Renal cortex interstitium (tissue), 11 donors: ENCODE results near the gene CCDC146. TPM values are rescaled to one million over a fixed set of nuclear protein-coding genes. Genes with fewer than 3 reads are reported as not detected.
"Not testable (repeated sequence)": the region's sequence is repeated elsewhere in the genome, so short reads cannot be mapped to it uniquely, and the experiment has no call there.

ENCODE experiments used
- DNase-seq, 11 donors: peaks; one replicate each; pipeline ENCODE4 v3.0.0-alpha.2; 2013; ENCODE audit warnings: low read depth in 9 of 11, low spot score in 4 of 11; ENCODE audit errors: extremely low read depth in 1 of 11
- polyA plus RNA-seq, 3 donors: library from polyadenylated mRNA; unstranded; fragments of 120-200 nt; gene quantifications; one replicate each; pipeline ENCODE4 v1.2.1, GENCODE V29; 2013; ENCODE audit not compliant: insufficient read length in 3 of 3

Gene CCDC146
- polyA plus RNA-seq, 3 donors = 20.4 to 34.4 (median 24.1) TPM

- no peak for DNase-seq
These were observed 139.9 kb downstream of the CCDC146 start for GRCh38 chr7:77262316-77262715.

GRCh38 chr7:77265666-77266065 is 143.3 kb downstream of the CCDC146 start:
- no peak for DNase-seq

DNA sequence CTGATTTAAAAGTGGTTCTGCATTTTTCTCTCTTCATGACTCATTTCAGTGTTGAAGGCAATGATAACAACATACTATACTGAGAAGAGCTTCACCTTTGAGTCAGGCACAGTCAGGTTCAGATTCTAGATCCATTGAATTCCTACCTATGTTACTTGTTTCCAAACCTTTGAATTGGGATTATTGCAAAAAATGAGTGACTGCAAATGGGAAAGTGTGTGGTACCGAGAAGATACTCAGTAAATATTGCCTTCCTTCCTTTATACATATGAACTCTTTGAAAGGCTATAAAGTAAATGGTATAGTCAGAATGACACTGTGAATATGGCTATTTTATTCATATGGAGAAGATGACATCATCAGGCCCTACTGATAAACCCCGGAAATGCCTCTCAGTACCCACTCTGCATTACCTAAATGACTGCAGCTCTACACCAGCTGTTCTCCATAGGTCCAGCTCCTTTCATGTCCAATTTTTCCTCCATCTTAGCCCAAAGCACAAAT is 143.9 kb downstream of the CCDC146 start:
- no peak for DNase-seq

- no peak for DNase-seq
These were observed 147.1 kb downstream of the CCDC146 start for GRCh38 chr7:77269360-77270093.

DNA sequence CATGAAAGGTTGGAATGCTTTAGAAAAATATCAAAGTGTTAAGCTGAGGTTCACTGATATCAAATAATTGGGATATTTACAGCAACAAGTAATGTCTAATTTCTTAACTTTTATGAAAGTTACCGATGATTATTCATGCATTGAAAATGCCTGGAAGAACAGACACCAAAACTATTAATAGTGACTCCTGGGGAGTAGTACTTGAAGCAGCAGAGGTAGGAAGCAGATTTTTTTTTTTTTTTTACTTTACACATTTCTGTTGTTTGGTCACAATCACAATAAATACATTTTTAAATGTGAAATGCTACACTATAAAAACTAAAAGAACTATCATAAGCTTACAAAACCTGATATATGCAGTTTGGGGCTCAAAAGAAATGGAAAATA is 147.7 kb downstream of the CCDC146 start:
- DNase-seq = no peak

GRCh38 chr7:77271766-77272165 is 149.4 kb downstream of the CCDC146 start:
- DNase-seq = no peak

- not testable (repeated sequence) for DNase-seq
These were observed 153.2 kb downstream of the CCDC146 start for GRCh38 chr7:77275663-77276062.

- no peak for DNase-seq
These were observed 153.7 kb downstream of the CCDC146 start for GRCh38 chr7:77276120-77276519.

DNA sequence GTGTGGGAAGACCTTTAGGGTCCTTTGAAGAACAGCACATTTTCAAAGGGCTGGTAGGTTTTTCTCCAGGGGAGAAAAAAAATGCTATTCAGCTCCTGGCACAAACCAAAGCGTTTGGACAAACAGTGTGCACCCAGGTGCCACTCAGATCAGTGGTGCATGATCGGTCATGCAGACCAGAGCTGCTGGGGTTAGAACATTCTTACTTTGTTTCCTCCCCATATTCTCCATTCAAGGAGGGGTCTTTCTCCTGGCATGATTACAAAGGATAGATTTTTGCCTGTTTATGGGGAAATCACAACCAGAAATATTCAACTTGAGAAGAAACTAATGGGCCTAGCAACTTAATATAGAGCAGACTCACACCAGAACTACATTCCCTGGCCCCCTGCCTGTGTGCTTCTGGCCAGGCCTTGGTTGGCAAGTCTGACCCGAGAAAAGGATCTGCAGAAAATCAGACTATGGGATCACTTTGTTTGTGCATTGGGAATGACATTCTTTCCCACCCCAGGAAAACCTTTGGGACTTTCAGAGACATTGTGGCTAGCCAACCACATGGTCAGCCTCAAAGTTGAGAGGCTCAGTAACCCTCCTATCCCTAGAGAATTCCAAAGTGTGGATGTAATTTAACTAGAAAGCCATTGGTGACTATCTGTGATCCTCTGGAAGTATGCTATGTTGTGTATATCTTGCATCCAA is 159.5 kb downstream of the CCDC146 start:
- no peak for DNase-seq

- DNase-seq = no peak
These were observed 160.5 kb downstream of the CCDC146 start for GRCh38 chr7:77282897-77283296.

DNA sequence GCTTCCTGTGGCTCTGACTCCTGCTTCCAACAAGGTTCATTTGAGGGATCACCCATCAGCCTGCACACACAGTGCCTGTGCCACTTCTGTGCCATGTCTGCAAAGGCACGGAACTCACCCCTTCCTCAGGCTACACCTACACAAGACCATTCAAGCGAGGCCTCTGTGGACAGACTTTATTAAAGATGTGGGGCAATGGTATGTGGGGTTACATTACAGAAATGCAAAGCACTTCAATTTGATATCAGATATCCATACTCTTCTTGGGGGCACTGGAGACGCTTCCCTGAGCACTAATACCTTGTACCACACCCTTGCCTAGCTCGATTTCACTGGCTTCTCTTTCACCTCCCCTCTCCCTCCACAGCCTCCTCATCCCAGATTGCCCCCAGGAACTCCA is 161.6 kb downstream of the CCDC146 start:
- DNase-seq = no peak

- no peak for DNase-seq
These were observed 162.2 kb downstream of the CCDC146 start for GRCh38 chr7:77284616-77285015.

DNA sequence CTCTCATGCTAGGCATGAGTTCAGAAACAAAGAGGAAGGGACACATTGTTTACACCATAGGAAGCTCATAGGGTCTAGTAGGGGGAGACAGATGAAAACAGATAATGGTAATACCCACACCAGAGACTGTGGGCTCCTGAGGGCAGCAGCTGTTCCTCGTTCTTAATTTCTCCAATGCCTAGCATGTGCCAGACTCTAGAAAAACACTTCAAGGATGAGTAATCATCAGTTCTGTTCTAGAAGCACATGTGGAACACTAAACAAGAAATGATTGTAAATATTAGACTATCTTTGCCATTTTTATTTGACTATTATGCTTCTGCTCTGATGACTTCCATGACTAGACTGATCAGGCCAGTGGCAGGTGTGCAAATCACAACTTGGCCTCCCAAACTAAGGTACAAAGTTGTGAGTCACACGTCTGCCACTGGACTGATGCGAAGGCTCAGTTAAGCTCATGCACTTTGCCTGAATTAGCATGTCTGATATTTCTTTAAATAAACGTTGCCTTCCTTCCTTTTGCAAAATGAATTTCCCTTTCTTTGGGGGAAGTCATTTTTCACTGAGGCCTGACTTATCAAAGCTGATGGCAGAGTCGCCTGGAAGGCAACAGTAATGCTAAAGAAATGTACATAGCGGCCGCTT is 166.4 kb downstream of the CCDC146 start:
- no peak for DNase-seq

GRCh38 chr7:77289387-77289786 is 167.0 kb downstream of the CCDC146 start:
- no peak for DNase-seq

DNA sequence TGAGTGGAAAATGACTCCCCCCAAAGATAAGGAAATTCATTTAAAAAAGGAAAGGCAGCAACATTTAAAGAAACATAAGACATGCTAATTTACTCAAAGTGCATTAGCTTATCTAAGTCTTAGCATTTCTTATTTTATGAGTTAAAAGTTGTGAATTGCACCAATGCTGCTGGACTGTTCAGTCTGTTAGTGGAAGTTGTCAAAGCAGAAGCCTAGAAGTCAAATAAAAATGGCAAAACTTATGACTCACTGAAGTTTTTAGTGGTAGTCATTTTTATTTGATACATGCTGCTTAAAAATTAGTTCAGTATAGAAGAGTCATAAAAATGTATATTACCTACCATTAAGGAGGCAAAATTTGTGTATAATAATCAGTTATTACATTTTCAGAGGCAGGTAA is 168.0 kb downstream of the CCDC146 start:
- DNase-seq = no peak

DNA sequence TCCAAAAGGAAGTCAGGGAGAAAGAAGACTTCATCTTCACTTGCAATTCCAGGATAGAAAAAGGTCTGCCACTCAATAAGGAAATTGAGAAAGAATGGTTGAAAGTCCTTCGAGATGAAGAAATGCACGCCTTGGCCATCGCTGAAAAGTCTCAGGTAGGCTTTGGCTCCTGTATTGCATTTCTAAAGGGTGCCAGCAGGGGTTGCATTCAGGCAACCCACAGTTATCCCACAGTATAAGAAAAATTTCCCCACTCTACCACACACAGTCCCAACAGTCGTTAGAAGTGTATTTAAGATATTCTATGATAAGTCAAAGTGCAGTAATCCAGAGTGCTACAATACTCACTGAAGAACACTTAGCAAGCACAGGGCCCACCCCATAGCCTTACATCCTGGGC is 170.6 kb downstream of the CCDC146 start:
- DNase-seq = no peak

- no peak for DNase-seq
These were observed 173.1 kb downstream of the CCDC146 start for GRCh38 chr7:77295549-77295948.

DNA sequence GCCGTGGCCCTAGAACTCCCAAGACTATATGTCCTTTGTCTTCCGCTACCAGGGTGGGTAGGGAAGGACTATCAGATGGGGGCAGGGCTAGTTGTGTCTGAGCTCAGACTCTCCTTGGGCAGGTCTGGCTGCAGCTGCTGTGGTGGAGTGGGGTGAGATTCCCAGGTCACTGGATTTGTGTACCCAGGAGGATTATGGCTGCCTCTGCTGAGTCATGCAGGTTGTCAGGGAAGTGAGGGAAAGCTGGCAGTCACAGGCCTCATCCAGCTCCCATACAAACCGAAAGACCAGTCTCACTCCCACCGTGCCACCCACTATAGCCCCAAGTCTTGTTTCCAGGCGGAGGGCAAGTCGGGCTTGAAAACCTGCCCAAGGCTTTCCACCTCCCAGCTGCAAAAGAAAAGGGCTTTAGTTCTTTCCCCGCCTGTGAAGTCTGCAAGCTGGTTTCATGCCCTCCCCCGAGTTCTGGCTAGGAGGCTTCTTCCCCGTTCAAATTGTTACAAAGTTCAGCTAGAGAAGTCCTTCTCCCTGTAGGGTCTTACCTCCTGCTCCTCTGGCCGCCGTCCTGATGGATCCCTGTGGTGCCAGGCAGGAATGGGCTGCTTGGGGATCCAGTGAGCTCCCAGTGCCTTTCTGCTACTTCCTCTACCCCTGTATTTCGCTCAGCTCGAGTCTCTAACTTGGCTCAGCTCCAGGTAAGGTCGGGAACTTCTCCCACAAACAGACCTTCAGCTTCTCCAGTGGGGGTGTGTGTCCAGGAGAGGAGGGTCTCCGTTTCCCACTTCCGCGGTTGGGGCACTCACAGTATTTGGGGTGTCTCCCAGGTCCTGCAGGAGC is 184.0 kb downstream of the CCDC146 start:
- no peak for DNase-seq

DNA sequence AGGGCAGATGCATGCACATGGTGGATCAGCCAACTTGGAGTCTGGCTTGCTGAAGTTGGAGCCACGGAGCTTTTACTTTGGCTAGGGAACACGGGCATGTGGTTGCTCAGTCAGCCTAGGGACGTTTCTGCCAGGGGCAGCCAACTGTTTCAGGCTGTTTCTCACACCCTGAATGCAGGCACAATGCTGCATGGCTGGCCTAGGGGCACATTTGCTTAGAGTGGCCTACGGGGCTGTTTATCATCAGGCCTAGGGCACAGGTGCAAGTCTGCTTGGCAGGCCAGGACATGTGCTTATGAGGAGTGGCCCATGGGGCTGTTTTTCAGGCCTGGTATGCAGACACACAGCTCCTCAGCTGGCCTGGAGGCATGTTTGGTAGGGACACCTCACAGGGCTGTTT is 186.4 kb downstream of the CCDC146 start:
- DNase-seq = no peak
